HG02852 (cell line): ENCODE measurements around the gene RFPL4A.

Source experiments
- ATAC-seq: cut with Tn5 transposase; IDR thresholded peaks from one replicate; pipeline ENCODE4 v1.9.1; 2021; ENCODE audit warnings: mild to moderate bottlenecking, moderate library complexity; ENCODE audit not compliant: unreplicated experiment

RFPL4A gene

GRCh38 chr19:55801416-55801815, 42.5 kb downstream of the RFPL4A start:
- no peak for ATAC-seq

- no peak for ATAC-seq
These were observed 43.4 kb downstream of the RFPL4A start for GRCh38 chr19:55802281-55802680.

GRCh38 chr19:55809381-55810058, 50.6 kb downstream of the RFPL4A start:
- no peak for ATAC-seq

- ATAC-seq: no peak
These were observed 52.4 kb downstream of the RFPL4A start for GRCh38 chr19:55811340-55811739.

GRCh38 chr19:55812449-55812848, 53.6 kb downstream of the RFPL4A start:
- no peak for ATAC-seq
